ENCODE data around the gene CCDC88C. TPM values are rescaled to one million over a fixed set of nuclear protein-coding genes. Genes with fewer than 3 reads are reported as not detected.
"Not testable (repeated sequence)": the region's sequence is repeated elsewhere in the genome, so short reads cannot be mapped to it uniquely, and the experiment has no call there.

CCDC88C gene
- total RNA-seq, 1 donor from 2014 or later = 40.6 TPM

DNA sequence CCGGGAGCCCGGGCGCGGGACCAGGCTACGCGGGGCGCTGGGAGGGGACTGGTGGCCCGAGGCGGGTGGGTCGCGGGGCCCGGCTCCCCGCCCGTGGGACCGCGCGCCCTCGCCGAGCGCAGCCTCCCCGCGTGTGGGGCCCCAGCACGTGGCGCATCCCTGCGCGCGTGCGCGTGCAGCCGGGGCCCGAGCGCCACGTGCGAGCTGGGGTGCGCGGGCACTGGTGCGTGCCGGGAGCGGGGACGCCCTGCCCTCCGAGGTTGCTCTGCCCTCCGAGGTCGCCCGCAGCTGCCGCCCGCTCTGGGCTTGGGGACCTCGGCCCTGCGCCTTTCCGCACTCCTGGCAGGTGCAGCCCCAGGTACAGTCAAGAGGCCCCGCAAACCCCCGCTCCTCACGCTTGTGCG is 365 bp upstream of the CCDC88C start:
- no peak for DNase-seq (ENCODE audit: extremely low read depth, low read depth, low spot score)

GRCh38 chr14:91416744-91417119 is 888 bp downstream of the CCDC88C start:
- DNase-seq (ENCODE audit: extremely low read depth, low read depth, low spot score) = no peak

DNA sequence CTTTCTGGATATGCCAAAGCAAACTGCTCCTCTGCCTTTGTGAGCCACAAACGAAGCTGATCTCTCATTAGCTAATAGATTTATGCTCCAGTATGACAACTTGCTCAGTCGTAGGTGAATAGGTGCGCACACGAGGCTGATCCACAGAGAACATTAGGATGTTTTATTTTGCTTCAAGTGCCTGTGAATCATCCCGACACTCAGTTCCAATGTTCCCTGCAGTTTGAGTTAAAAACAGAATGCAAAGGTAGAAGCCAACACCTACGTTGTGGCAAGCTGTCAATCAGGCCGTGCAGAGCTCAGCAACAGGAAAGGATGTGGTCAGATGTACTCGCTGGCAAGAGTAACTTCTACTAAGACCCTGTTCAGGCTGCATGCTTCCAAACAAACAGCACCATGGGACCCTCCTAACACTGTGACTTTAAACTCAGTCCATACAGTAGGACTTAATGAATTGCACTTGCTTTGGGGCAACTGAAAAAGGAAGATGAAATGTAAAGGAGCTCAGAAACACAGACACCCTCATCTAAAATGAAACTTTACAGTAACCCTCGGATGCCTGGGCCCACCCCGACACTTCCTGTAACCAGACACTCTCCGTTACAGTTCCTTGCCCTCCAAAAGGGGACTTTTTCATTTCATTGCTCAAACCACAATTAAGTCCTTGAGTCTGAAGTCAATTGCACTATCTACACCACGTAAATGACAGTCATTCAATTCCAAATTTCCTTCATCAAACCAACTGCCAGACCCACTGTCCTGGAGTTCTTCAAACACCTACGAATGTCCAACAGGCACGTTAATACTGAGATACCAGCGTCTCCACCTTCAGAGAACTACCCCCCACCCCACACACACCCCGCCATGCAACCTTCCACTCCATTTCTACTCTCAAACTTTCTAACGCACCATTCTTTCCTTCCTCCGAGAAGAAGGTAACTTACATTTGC is 1.6 kb downstream of the CCDC88C start:
- DNase-seq (ENCODE audit: extremely low read depth, low read depth, low spot score) = no peak

- no peak for DNase-seq (ENCODE audit: extremely low read depth, low read depth, low spot score)
These were observed 3.2 kb downstream of the CCDC88C start for GRCh38 chr14:91414475-91414833.

DNA sequence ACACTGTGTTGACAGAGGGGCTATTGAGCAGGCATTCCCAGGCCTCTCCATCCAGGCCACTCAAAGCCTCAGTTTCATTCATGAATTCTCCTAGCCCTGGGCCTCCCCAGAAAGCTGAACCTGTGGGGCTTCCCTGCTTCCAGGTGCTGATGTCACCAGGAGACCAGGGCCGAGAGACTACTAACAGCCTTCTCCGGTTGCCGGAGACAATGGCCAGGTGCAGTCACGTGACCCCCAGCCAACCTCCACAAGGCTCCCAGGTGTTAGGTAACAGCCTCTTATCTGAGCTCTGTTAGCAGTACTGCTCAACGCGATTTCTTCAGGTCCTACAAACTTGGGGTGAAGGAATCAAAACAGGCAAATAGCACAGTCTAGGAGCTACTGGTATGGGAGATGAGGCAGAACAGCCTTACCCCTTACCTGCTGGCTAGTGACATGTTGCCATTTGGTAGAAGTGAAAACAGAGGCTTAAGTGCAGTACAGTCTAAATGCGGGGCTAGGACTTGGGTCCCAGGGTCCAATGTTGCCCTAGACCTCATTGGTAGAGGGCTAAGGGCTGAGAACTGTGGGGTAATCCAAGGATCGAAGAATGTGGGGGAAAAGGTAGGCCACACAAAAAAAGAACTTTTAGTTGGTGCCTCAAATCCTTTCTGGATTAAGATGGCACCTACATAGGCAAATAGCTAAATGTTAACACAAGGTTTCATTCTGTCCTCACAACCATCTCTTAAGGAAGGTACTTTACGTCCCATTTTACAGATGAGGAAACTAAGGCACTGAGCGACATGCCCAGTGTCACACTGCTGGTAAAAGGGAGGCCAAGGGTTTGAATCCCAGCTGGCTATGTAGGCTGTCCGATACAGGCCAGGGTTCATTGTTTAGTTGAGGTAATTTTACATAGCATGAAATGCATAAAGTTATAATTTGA is 3.8 kb downstream of the CCDC88C start:
- DNase-seq (ENCODE audit: extremely low read depth, low read depth, low spot score) = no peak

- DNase-seq (ENCODE audit: extremely low read depth, low read depth, low spot score) = no peak
These were observed 4.7 kb downstream of the CCDC88C start for GRCh38 chr14:91412939-91413338.

DNA sequence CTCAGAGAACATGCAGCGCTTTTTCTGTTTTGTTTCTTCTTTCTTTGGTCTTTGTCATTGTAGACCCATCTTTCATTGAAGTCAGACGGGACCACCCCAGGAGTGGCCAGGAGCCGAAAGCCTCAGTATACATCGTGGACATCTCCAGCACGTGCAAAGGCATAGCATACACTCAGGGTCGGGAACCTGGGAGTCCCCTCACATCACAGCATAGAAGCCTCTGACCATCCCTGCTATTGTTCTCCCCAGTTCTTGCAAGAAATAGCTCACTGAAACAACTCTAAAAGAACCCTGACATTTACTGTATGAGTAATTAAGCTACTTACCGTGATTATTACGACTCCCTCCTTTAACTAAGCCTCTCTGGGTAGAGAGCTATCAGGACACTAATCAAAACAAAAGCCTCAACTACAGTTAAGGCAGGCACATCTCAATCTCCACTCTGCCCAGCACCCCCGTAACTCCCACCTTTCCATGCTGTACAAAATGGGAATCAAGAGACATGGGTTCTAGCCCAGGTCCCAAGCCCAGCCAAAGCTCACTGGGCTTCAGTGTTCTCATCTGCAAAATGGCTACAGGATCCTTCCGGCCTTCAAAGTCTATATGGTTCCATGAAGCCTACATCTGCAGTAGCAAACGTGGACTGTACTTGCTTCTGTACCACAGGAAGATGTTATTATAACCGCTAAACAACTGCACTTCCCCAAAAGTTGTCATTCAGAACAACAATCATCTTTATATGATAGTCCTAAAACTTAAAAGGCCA is 6.7 kb downstream of the CCDC88C start:
- no peak for DNase-seq (ENCODE audit: extremely low read depth, low read depth, low spot score)

- no peak for DNase-seq (ENCODE audit: extremely low read depth, low read depth, low spot score)
These were observed 7.5 kb downstream of the CCDC88C start for GRCh38 chr14:91409928-91410718.

- not testable (repeated sequence) for DNase-seq (ENCODE audit: extremely low read depth, low read depth, low spot score)
These were observed 8.4 kb downstream of the CCDC88C start for GRCh38 chr14:91409240-91409639.

GRCh38 chr14:91406982-91407381 is 10.6 kb downstream of the CCDC88C start:
- DNase-seq (ENCODE audit: extremely low read depth, low read depth, low spot score) = no peak

DNA sequence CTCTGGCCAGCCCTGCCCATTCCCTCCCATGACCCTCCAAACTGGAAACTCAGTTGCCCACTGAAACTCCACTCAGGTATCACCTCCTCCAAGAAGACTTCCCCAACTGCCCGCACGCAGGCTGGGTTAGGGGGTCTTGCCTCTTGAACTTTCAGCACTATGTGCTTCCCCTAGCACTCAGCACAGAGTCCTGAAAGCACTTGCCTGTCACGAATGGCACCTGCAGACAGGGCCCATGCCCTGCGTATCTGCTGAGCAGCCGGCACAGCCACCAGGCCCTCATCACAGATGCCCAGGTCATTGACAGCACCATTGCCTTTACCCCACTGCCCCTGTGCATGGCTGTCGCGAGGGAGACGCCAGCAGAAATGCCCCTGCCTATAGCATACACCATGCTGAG is 11.2 kb downstream of the CCDC88C start:
- no peak for DNase-seq (ENCODE audit: extremely low read depth, low read depth, low spot score)

- no peak for DNase-seq (ENCODE audit: extremely low read depth, low read depth, low spot score)
These were observed 11.7 kb downstream of the CCDC88C start for GRCh38 chr14:91405724-91406435.

GRCh38 chr14:91405241-91405721 is 12.3 kb downstream of the CCDC88C start:
- no peak for DNase-seq (ENCODE audit: extremely low read depth, low read depth, low spot score)

- DNase-seq (ENCODE audit: extremely low read depth, low read depth, low spot score) = no peak
These were observed 14.6 kb downstream of the CCDC88C start for GRCh38 chr14:91402771-91403600.

GRCh38 chr14:91402348-91402747 is 15.3 kb downstream of the CCDC88C start:
- DNase-seq (ENCODE audit: extremely low read depth, low read depth, low spot score) = no peak

DNA sequence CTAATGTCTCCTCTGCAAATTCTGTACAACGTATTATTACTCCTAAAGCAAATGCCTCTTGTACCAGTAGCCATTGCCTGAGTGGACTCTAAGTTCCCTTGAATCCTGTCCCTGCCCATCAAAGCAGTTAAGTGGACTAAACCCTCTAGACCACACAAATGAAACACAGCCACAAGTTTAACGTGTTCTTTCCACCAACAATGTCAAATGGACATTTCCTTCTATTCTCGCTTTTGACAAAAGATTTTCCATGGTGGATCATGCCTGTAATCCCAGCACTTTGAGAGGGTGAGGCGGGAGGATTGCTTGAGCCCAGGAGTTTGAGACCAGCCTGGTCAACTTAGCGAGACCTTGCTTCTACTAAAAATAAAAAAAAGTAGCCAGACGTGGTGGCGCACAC is 15.9 kb downstream of the CCDC88C start:
- no peak for DNase-seq (ENCODE audit: extremely low read depth, low read depth, low spot score)

GRCh38 chr14:91400696-91401095 is 16.9 kb downstream of the CCDC88C start:
- DNase-seq (ENCODE audit: extremely low read depth, low read depth, low spot score) = no peak

- no peak for DNase-seq (ENCODE audit: extremely low read depth, low read depth, low spot score)
These were observed 17.6 kb downstream of the CCDC88C start for GRCh38 chr14:91399868-91400640.
